Measurements from ENCODE around the gene TTC28. TPM values are rescaled to one million over a fixed set of nuclear protein-coding genes. Genes with fewer than 3 reads are reported as not detected.

Gene TTC28
- total RNA-seq, 2 donors from 2014 or later = 0.40 to 1.9 TPM

GRCh38 chr22:28246397-28246796 lies 433.2 kb downstream of the TTC28 start:
- Mint-ChIP-seq H3K36me3 (ENCODE audit: low read depth) (no peaks in the 10 kb centered on the region), H3K4me1 (no peaks in the 10 kb centered on the region), H3K27me3 (peaks cover 42% of the 10 kb centered on the region), H3K4me3 (no peak overlapping the region), H3K27ac (no peak overlapping the region)
- ATAC-seq (no peak), DNase-seq (no peak)
- H3K9me3 ChIP-seq (ENCODE audit: control insufficient read depth, low read length, poor library complexity, severe bottlenecking) = no peaks in the 10 kb centered on the region

DNA sequence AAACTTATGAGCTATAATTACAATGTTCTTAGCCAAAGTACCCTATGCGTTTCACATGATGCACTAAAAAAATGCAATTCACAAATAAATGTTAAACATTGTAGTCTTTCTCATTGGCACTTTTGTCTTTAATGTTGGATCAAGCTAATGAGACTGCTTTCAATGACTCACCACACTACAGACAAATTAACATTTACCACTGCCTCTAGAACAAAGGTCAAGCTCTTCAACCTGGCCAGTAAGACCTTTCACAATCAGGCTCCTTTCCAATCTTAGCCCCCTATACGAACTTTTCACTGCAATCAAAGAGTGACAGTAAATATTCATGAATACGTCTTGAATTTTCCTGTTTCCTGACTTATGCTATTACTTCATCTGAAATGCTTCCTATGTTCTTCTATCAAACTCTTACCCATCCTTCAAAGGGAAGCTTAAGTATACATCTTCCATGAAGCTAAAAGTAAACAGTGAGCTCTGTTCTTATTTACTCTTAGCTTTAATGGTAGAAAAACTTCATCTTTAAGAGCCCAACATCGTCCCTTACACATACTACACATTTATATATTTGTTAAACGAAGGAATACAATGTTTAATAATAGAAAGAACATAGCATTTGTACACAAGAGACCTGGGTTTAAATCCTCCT lies 433.9 kb downstream of the TTC28 start:
- no peak overlapping the region for H3K27ac Mint-ChIP-seq
- no peaks in the 10 kb centered on the region for H3K36me3 Mint-ChIP-seq (ENCODE audit: low read depth)
- DNase-seq = no peak
- no peak overlapping the region for H3K4me3 Mint-ChIP-seq
- no peak for ATAC-seq
- H3K4me1 Mint-ChIP-seq = no peaks in the 10 kb centered on the region
- peaks cover 36% of the 10 kb centered on the region for H3K27me3 Mint-ChIP-seq
- no peaks in the 10 kb centered on the region for H3K9me3 ChIP-seq (ENCODE audit: control insufficient read depth, low read length, poor library complexity, severe bottlenecking)

- H3K9me3 ChIP-seq (ENCODE audit: control insufficient read depth, low read length, poor library complexity, severe bottlenecking) = no peaks in the 10 kb centered on the region
- no peaks in the 10 kb centered on the region for H3K4me1 Mint-ChIP-seq
- peaks cover 39% of the 10 kb centered on the region for H3K27me3 Mint-ChIP-seq
- no peak overlapping the region for H3K4me3 Mint-ChIP-seq
- DNase-seq (no peak), ATAC-seq (no peak)
- H3K36me3 Mint-ChIP-seq (ENCODE audit: low read depth) = no peaks in the 10 kb centered on the region
- H3K27ac Mint-ChIP-seq = no peak overlapping the region
Observed at GRCh38 chr22:28244757-28245156, 434.9 kb downstream of the TTC28 start.

GRCh38 chr22:28243539-28243938 lies 436.1 kb downstream of the TTC28 start:
- Mint-ChIP-seq H3K4me1 (no peaks in the 10 kb centered on the region), H3K36me3 (ENCODE audit: low read depth) (no peaks in the 10 kb centered on the region), H3K27ac (no peak overlapping the region), H3K27me3 (peaks cover 51% of the 10 kb centered on the region), H3K4me3 (no peak overlapping the region)
- DNase-seq = no peak
- ATAC-seq = no peak
- no peaks in the 10 kb centered on the region for H3K9me3 ChIP-seq (ENCODE audit: control insufficient read depth, low read length, poor library complexity, severe bottlenecking)

DNA sequence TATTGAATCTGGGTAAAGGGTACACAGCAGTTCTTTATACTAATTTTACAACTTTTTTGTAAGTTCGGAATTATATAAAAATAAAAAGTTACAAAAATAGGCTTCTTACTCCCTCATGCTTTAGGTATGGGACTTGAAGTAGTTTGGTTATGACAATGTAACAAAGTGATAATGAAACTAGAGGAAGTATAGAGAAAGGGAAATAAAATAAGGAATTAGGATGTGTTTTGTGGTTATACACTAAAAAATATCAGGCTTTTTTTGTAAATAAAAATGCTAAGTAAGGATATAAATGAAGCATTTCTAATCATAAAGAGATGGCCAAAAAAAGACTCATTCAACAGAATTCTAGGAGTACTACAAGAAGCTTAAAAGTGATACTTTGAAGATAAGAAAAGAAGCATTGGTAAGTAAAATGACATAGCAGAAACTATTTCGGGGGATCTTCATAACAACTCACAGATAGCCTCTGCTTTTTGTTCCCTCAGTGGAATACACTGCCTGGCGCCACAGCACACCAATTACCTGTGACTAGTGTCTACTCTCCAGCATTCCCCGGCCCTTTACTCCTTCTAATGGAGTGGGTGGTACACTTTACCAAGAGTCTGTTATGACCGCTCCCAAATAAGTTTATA lies 437.9 kb downstream of the TTC28 start:
- H3K9me3 ChIP-seq (ENCODE audit: control insufficient read depth, low read length, poor library complexity, severe bottlenecking) = no peaks in the 10 kb centered on the region
- Mint-ChIP-seq H3K27ac (no peak overlapping the region), H3K27me3 (peaks cover 42% of the 10 kb centered on the region), H3K36me3 (ENCODE audit: low read depth) (no peaks in the 10 kb centered on the region), H3K4me3 (no peak overlapping the region), H3K4me1 (no peaks in the 10 kb centered on the region)
- no peak for DNase-seq
- no peak for ATAC-seq

DNA sequence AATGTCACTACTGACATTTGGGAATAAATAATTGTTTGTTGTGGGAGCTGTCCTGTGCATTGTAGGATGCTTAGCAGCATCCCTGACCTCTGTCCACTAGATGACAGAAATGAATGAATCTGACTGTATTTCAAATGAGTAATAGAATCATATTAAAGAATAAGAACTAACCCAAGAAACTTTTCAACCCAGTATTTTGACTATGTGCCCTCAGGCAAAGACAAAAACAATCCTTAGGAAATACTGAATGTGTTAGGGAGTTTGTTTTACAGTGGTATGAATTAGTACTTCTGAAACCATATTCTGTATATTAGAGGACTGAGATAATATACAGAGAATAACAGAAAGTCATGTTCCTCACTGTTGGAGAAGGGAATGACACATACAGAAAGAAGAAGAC lies 439.7 kb downstream of the TTC28 start:
- peaks cover 46% of the 10 kb centered on the region for H3K27me3 Mint-ChIP-seq
- H3K9me3 ChIP-seq (ENCODE audit: control insufficient read depth, low read length, poor library complexity, severe bottlenecking) = no peaks in the 10 kb centered on the region
- no peaks in the 10 kb centered on the region for H3K4me1 Mint-ChIP-seq
- ATAC-seq (no peak), DNase-seq (no peak)
- no peaks in the 10 kb centered on the region for H3K36me3 Mint-ChIP-seq (ENCODE audit: low read depth)
- no peak overlapping the region for H3K4me3 Mint-ChIP-seq
- no peak overlapping the region for H3K27ac Mint-ChIP-seq

- H3K4me3 Mint-ChIP-seq = no peak overlapping the region
- H3K27ac Mint-ChIP-seq = no peak overlapping the region
- no peaks in the 10 kb centered on the region for H3K4me1 Mint-ChIP-seq
- DNase-seq = no peak
- H3K36me3 Mint-ChIP-seq (ENCODE audit: low read depth) = no peaks in the 10 kb centered on the region
- peaks cover 36% of the 10 kb centered on the region for H3K27me3 Mint-ChIP-seq
- no peaks in the 10 kb centered on the region for H3K9me3 ChIP-seq (ENCODE audit: control insufficient read depth, low read length, poor library complexity, severe bottlenecking)
- no peak for ATAC-seq
Observed at GRCh38 chr22:28237783-28238182, 441.9 kb downstream of the TTC28 start.

DNA sequence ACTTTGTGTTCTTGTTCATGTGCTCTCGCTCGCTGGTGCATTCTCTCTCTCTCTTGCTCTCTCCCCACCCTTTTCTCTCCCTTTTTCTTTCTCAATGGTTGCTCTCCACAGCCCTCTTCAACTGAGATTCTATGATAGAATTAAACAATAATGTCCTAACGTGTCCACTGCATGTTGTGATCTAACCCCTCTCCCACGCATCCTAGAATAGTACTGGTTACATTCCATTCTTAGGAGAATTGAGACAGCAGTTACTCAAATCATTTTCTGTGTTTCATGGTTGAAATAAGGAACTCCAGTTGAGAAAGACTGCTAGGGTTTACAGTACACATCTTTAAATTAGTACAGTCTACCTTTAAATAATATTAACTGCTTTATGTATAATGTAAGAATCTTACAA lies 442.5 kb downstream of the TTC28 start:
- no peak overlapping the region for H3K27ac Mint-ChIP-seq
- H3K36me3 Mint-ChIP-seq (ENCODE audit: low read depth) = no peaks in the 10 kb centered on the region
- no peak for DNase-seq
- H3K27me3 Mint-ChIP-seq = peaks cover 36% of the 10 kb centered on the region
- H3K4me3 Mint-ChIP-seq = no peak overlapping the region
- H3K4me1 Mint-ChIP-seq = no peaks in the 10 kb centered on the region
- no peak for ATAC-seq
- H3K9me3 ChIP-seq (ENCODE audit: control insufficient read depth, low read length, poor library complexity, severe bottlenecking) = no peaks in the 10 kb centered on the region

DNA sequence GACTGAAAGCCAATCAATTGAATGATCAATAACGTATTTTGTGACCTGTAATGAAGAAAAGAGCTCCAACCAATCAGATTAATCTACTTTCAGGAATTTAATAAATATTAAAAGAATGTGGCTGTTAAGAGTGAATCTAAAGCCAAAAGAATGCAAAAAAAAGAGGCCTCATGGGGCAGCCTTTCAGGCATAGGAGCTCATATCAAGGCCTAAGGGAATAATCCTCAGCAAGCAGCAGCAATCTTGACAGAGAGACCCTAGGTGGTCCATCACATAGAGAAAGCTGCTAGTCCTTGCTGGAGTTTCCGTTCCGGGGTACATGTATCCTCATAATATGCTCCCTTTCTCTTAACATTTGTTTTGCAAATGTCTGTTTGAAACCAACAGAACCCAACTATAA lies 447.4 kb downstream of the TTC28 start:
- Mint-ChIP-seq H3K27ac (no peak overlapping the region), H3K4me3 (no peak overlapping the region), H3K36me3 (ENCODE audit: low read depth) (no peaks in the 10 kb centered on the region), H3K4me1 (no peaks in the 10 kb centered on the region), H3K27me3 (peaks cover 30% of the 10 kb centered on the region)
- H3K9me3 ChIP-seq (ENCODE audit: control insufficient read depth, low read length, poor library complexity, severe bottlenecking) = no peaks in the 10 kb centered on the region
- DNase-seq (no peak), ATAC-seq (no peak)

DNA sequence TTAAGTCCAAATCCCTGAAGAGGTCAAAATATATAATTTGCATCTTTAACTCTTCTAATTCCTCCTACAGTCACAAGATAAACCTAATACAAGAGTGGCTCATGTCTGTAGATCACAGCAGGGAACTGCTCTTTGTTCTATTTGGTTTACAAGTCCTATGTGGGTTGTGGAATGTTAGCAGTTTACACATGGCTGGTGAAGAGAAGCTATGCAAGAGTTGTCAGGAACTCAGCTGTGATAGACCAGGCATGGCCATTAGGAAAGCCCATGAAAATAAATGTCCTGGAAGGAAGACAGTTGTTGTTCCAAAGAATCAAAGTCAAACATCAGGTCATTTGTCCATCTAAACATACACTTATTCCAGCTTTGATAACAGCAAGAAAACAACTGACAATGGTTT lies 448.2 kb downstream of the TTC28 start:
- no peak for ATAC-seq
- H3K27ac Mint-ChIP-seq = no peak overlapping the region
- no peaks in the 10 kb centered on the region for H3K4me1 Mint-ChIP-seq
- no peak overlapping the region for H3K4me3 Mint-ChIP-seq
- H3K27me3 Mint-ChIP-seq = peaks cover 30% of the 10 kb centered on the region
- no peaks in the 10 kb centered on the region for H3K9me3 ChIP-seq (ENCODE audit: control insufficient read depth, low read length, poor library complexity, severe bottlenecking)
- no peak for DNase-seq
- no peaks in the 10 kb centered on the region for H3K36me3 Mint-ChIP-seq (ENCODE audit: low read depth)

DNA sequence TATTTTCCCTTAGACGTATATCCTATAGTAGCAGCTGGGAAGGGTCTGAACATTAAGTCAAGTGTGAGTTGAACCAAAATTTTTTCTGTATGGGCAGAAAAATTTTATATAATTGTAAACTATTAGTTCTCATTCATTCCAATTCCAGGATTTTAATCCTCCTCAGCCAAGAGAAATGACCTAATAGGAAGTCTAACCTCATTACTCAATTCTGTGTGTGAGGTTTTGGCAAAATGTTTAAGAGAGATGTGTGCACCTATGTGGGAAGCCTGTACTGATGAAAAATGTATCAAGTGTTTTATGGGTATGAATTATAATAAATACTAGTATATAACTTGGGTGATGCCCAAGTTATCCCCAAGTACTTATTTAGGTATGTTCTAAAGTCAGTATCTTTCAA lies 449.0 kb downstream of the TTC28 start:
- Mint-ChIP-seq H3K27ac (no peak overlapping the region), H3K36me3 (ENCODE audit: low read depth) (no peaks in the 10 kb centered on the region), H3K4me1 (no peaks in the 10 kb centered on the region), H3K27me3 (peaks cover 26% of the 10 kb centered on the region), H3K4me3 (no peak overlapping the region)
- no peaks in the 10 kb centered on the region for H3K9me3 ChIP-seq (ENCODE audit: control insufficient read depth, low read length, poor library complexity, severe bottlenecking)
- DNase-seq (no peak), ATAC-seq (no peak)

GRCh38 chr22:28229566-28230485 lies 449.8 kb downstream of the TTC28 start:
- no peaks in the 10 kb centered on the region for H3K36me3 Mint-ChIP-seq (ENCODE audit: low read depth)
- H3K4me3 Mint-ChIP-seq = no peak overlapping the region
- H3K27ac Mint-ChIP-seq = no peak overlapping the region
- peaks cover 27% of the 10 kb centered on the region for H3K27me3 Mint-ChIP-seq
- ATAC-seq (no peak), DNase-seq (no peak)
- H3K9me3 ChIP-seq (ENCODE audit: control insufficient read depth, low read length, poor library complexity, severe bottlenecking) = no peaks in the 10 kb centered on the region
- no peaks in the 10 kb centered on the region for H3K4me1 Mint-ChIP-seq

DNA sequence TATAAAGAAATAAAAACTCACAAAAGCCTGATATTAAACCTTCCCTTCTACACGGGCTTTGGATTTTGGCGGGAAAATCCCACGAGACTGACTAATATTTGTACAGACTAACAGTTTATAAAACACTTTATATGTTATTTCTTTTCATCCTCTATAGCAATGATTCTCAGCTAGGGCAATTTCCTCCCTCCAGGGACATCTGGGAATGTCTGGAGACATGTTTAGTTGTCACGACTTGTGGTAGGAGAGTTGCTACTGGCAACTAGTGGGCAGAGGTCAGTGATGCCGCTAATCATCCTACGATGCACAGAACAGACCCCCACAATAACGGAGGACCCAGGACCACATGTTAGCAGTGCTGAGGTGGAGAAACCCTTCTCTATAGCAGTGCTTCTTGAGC lies 455.8 kb downstream of the TTC28 start:
- Mint-ChIP-seq H3K4me3 (no peak overlapping the region), H3K4me1 (no peaks in the 10 kb centered on the region), H3K27ac (no peak overlapping the region), H3K36me3 (ENCODE audit: low read depth) (no peaks in the 10 kb centered on the region), H3K27me3 (peaks cover 27% of the 10 kb centered on the region)
- no peaks in the 10 kb centered on the region for H3K9me3 ChIP-seq (ENCODE audit: control insufficient read depth, low read length, poor library complexity, severe bottlenecking)
- ATAC-seq = no peak
- no peak for DNase-seq
